ENCODE measurements around the gene DRD3.
A peak's percentile ranks its signal among the peaks of the same experiment; 100 is the strongest.

DRD3 gene

GRCh38 chr3:114080201-114080600, 98.7 kb downstream of the DRD3 start:
- no peak for TF ChIP-seq CTCF (IDR thresholded peaks at IDR 0.05; ENCODE audit: low read depth, low read length)
- H3K4me3 ChIP-seq (replicated peaks in 1 of 2; ENCODE audit: low read depth in 2 of 2, low read length in 2 of 2) = no peak overlapping the region
- no peak for DNase-seq (ENCODE audit: low read depth in 2 of 2)

- no peak overlapping the region for H3K4me3 ChIP-seq (replicated peaks in 1 of 2; ENCODE audit: low read depth in 2 of 2, low read length in 2 of 2)
- no peak for TF ChIP-seq CTCF (IDR thresholded peaks at IDR 0.05; ENCODE audit: low read depth, low read length)
- peak; percentile 33 to 41 for DNase-seq (ENCODE audit: low read depth in 2 of 2)
Observed at GRCh38 chr3:114079761-114080160, 99.1 kb downstream of the DRD3 start.

- no peak for TF ChIP-seq CTCF (IDR thresholded peaks at IDR 0.05; ENCODE audit: low read depth, low read length)
- H3K4me3 ChIP-seq (replicated peaks in 1 of 2; ENCODE audit: low read depth in 2 of 2, low read length in 2 of 2) = no peak overlapping the region
- no peak for DNase-seq (ENCODE audit: low read depth in 2 of 2)
Observed at GRCh38 chr3:114078126-114078525, 100.7 kb downstream of the DRD3 start.

All from cardiac fibroblast (primary cell).